HepG2 (cell line): Measurements from ENCODE around the gene THRB.

ENCODE experiments used
- CTCF ChIP-seq: sonication (generic); formaldehyde crosslinking; IDR thresholded peaks from 2 replicates; pipeline ENCODE4 v1.5.0; 2020; ENCODE audit warnings: mild to moderate bottlenecking, missing genetic modification reagents, moderate library complexity
- ELF4 ChIP-seq: sonication (generic); formaldehyde crosslinking; IDR thresholded peaks from 2 replicates; pipeline ENCODE4 v1.5.0; 2020; ENCODE audit warnings: missing genetic modification reagents, mild to moderate bottlenecking, moderate library complexity, borderline replicate concordance
- FOXA1 ChIP-seq, 2 experiments: fragments of 450-650 bp in 1 of 2; sonication (generic) in 1 of 2; formaldehyde crosslinking in 1 of 2; IDR thresholded peaks; 2 replicates each; pipeline versions ENCODE4 v1.4.0 to v1.6.1; 2016 to 2020; ENCODE audit warnings: missing genetic modification reagents in 1 of 2
- MXD1 ChIP-seq: sonication (generic); formaldehyde crosslinking; IDR thresholded peaks from 2 replicates; pipeline ENCODE4 v1.4.0; 2020; ENCODE audit warnings: mild to moderate bottlenecking, missing genetic modification reagents
- NFATC3 ChIP-seq: sonication (generic); formaldehyde crosslinking; IDR thresholded peaks from 2 replicates; pipeline ENCODE4 v1.5.1; 2020; ENCODE audit warnings: mild to moderate bottlenecking, missing genetic modification reagents
- SMAD1 ChIP-seq: sonication (generic); formaldehyde crosslinking; IDR thresholded peaks from 2 replicates; pipeline ENCODE4 v1.4.0; 2020; ENCODE audit warnings: missing genetic modification reagents, low read depth, mild to moderate bottlenecking, borderline replicate concordance
- USF2 ChIP-seq, 2 experiments: sonication (generic) in 1 of 2; formaldehyde crosslinking in 1 of 2; IDR thresholded peaks; 2 replicates each; pipeline versions ENCODE4 v1.5.1 to v1.6.1; 2011 to 2020; ENCODE audit warnings: borderline replicate concordance in 1 of 2, low read depth in 1 of 2, low read length in 1 of 2, mild to moderate bottlenecking in 1 of 2, missing genetic modification reagents in 1 of 2, moderate library complexity in 1 of 2
- ZNF460 ChIP-seq: sonication (generic); formaldehyde crosslinking; IDR thresholded peaks from 2 replicates; pipeline ENCODE4 v1.5.1; 2020; ENCODE audit warnings: missing genetic modification reagents, mild to moderate bottlenecking, borderline replicate concordance
- ZNF766 ChIP-seq: sonication (generic); formaldehyde crosslinking; IDR thresholded peaks from 2 replicates; pipeline ENCODE4 v1.5.0; 2020; ENCODE audit warnings: missing genetic modification reagents, borderline replicate concordance

GRCh38 chr3:24145981-24146822, 348.4 kb downstream of the THRB start:
- TF ChIP-seq MXD1 (CRISPR knock-in tag) = no peak
- TF ChIP-seq CTCF (CRISPR knock-in tag) = no peak
- no peak for TF ChIP-seq ELF4 (CRISPR knock-in tag)
- TF ChIP-seq ZNF460 (CRISPR knock-in tag) = no peak
- no peak for TF ChIP-seq FOXA1 (IDR thresholded peaks at IDR 0.05)
- TF ChIP-seq FOXA1 (CRISPR knock-in tag; IDR thresholded peaks at IDR 0.05) = no peak
- TF ChIP-seq ZNF766 = no peak
- TF ChIP-seq SMAD1 (CRISPR knock-in tag) = no peak
- no peak for TF ChIP-seq NFATC3 (CRISPR knock-in tag)
- TF ChIP-seq USF2 (IDR thresholded peaks at IDR 0.05; ENCODE audit: low read depth, low read length) = no peak
- TF ChIP-seq USF2 (CRISPR knock-in tag; IDR thresholded peaks at IDR 0.05; ENCODE audit: borderline replicate concordance) = no peak
